Measurements from ENCODE around the gene HJURP.

The HJURP gene

DNA sequence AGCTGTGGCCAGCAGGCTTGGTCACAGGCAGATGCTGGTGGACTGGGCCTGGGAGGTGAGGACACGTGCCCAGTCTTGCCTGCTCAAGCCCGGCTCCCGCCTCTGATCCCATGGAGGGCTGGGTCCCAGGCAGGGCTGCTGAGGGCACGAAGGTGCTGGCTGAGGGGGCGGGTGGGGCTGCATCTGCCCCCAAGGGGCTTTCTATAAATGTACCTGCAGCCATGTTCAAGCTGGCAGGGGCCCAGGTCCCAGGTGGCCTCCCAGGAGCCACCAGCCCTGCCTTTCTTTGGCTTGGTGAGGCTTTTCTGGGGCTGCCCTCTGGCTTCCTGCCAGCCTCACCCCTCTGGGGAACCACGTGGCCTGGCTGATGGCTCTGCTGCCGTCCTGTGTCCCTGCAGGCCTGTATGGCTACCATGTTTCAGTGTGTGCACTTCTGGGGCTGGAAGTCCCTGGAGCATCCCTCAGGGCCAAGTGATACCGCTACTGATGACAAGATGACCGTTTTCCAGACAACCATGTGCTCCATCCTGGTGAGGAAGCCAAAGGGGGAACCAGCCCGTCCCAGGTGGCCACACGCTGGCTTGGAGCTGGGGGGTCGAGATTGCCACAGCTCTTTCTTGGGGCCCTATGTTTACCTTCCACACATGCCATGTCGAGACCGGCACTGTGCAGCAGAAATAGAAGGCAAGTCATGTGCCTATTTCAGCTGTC, 23.2 kb downstream of the HJURP start:
- peak; percentile 32 for DNase-seq (ENCODE audit: low spot score)

DNA sequence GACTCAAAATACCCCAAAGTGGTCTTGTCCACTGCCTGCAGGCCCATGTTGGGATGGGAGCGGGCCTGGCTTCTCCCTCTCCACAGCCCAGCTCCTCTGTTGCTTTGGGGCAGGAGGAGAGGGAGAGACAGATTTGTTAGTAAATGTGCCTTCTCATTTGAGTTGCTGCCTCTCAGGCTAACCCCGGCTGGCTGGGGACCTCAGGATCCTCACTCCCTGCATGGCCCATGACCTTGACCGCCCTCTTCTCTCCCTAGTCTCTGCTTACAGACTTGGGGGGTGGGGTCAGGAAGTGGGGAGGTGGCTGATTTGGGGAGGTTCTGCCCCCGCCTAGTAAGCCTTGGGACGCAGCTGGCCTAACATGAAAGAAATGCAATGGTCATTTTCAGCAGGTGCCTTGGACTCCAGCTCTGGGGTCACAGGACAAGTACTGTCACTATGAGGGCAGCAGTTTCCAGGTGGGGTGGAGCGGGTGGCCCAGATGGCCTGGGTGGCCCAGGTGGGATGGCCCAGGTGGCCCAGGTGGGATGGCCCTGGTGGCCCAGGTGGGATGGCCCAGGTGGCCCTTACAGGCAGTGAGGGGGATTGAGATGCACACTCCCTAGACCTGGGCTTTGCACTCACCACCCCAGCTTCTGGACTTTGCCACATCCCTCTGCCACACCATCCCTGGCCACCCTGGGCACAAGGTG, 24.1 kb downstream of the HJURP start:
- DNase-seq (ENCODE audit: low spot score) = peak; percentile 39

DNA sequence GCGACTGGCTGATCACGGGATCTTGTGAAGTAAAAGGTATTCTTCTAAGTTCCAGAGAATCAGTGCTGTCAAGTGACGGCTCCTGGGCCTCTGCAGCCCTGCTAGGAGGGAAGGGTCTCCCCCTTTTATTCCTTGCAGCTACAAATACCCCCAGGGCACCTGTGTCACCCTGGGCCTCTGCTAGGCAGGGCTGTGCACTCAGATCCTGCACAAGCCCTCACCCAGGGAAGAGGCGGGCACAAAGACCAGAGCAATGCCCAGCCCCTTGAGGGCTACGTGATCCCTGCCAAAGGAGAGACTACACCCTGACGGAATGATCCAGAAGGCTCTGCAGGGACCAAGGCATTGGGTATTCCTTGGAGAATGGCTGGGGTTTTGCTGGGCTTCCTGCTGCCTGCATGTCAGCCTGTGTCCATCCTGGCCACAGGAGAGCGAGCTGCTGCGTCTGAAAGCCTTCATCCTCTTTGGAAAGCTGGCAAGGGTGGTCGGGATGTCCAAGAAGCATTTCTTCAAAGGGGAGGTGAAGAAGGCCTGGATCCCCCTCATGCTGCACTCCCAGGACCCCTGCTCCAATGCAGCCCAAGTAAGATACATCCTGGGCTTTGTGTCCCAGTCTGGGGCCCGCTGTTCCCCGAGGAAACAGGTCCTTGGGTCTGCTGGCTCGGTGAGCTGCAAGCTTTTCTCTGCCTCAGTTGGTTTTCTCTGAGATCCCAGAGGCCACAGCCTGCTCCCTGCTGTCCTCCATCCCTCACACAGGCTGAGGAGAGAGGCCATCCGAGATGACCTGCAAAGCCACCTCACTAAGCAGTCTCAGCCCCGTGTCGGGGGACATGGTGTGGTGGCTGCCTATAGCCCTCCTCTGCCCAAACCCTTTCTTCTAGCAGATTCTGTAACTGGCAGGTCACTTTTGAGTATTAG, 24.9 kb downstream of the HJURP start:
- DNase-seq (ENCODE audit: low spot score) = no peak

DNA sequence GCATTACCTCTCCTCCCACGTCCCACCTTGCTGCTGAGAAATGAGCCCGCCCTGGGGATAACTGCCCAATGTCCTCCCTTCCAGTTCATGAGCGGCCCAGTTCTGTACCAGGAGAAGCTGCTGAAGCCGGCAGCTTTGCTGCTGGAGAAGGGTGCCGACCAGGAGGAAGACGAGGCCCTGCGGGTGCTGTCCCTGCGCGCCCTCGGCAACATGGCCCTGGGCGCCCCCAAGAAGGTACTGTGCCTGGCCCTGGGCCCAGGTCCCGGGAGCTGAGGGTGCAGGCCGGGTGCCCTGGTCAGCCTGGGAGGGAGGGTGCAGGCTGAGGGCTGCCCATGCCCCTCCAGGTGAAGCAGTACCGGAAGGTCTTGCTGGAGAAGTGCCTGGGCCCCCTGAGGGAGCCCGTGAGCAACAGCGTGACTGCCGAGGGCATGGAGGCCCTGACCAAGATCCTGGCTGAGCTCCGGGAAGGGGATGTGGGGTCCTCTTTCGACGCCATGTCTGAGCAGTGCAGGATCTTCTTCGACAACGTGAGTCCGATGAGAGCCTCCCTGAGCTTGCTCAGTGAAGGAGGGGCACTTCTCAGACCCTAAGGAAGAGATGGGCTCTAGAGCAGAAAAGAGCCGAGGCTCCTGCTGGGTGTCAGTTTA, 25.7 kb downstream of the HJURP start:
- DNase-seq (ENCODE audit: low spot score) = peak; percentile 32

DNA sequence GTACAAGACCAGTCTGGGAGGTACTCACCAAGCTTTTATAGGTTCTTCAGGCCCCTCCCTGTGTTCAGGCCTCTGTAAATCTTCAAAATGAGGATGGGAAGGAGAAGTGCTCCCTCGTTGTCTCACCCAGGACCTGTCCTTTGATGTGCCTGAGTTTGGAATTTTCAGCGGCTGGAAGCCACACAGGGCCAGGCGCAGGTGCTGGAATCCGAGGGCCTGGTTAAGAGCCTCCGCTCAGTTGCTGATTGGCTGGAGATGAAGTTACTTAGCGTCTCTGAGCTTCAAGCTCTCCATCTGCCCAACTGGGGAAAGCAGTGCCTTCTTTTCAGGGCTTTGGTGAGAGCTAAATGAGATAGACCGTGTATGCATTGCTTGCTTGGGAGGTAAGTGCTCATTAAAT, 30.0 kb downstream of the HJURP start:
- DNase-seq (ENCODE audit: low spot score) = no peak

DNA sequence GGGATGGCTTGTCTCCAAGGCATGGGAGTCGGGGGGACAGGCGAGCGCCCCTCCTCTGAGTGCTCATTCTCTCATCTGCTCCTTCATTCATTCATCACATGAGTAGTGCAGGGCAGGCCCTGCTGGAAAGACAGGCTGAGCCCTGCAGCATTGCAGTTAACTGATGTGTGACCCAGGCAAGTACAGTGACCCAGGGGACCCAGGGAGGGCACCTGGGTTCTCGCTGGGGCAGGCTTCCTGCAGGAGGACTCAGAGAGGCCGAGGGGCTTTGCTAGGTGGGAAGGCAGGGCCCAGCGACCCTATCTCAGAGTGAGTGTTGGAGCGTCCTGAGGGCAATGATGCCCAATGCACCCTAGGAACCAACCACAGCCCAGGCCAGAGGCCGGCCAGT, 30.6 kb downstream of the HJURP start:
- DNase-seq (ENCODE audit: low spot score) = no peak

DNA sequence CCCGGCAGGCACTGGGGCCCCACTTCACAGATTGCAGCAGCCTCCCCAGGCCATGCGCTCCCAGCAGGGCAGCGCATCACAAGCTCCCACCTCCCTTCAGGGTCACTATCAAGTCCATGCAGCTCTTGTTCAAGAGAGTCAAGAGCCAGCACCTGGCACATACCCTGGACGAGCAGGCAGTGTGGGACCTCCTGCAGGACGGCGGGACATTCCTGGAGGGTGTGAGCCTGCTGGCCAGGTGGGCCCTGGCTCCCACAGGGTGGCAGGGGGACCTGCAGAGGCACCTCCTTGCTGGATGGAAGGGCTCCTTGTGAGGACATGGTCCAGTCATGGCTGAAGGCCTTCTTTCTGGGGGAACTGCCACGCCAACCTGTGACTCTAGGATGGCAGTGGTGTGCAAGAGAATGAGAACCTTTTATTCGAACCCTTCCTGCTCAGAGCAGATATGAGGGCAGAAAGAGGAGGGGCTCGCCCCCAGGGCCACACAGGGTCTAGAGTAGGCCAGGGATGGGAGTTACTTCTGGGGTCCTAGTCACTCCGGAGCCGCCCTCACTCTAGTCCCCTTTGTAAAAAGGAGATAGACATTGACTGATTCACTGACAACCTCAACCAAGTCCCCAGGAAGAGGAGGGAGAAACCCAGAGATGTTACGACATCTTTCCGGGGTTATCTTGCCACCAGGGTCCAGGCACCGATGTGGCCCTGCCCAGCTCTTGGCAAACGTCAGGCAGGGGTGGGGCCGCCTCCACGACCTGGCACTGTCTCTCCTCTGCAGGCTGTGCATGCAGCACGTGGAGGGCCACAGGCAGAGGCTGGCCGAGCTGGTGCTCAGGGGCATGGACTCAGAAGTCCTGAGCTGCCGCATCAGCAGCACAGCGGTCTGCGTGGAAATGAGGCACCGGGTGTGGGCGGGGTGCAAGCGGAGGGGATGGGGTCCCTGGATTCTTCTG, 31.3 kb downstream of the HJURP start:
- no peak for DNase-seq (ENCODE audit: low spot score)

DNA sequence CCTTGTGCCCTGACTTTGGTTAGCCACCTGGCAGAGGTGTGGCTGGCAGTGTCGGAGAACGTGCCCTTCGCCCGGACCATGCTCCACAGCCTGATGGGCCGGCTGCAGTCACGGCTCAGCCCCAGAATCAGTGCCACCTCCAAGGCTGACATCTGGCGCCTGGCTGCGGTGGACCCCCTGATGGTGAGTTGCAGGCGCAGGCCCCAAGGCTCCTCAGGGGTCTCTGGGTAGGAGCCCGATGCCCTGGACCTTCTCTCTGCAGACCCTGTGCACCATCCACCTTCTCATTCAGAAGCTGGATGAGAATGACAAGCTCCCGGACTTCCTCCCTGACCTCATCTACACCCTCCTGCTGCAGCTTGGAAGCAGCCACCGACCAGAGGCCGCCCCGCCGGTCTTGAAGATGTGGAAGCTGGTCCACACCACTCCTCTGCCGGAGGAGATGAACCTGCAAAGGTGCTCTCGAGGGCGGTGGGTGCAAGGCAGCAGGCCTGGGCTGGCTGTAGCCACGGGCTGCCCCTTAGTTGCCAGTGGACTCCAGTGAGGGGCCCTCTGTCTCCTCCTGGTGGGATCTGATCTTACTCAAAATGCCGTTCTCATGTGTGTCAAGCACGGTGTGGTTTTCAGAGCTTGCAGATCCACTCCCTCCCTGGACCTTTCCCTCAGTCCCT, 32.1 kb downstream of the HJURP start:
- DNase-seq (ENCODE audit: low spot score) = peak; percentile 42

DNA sequence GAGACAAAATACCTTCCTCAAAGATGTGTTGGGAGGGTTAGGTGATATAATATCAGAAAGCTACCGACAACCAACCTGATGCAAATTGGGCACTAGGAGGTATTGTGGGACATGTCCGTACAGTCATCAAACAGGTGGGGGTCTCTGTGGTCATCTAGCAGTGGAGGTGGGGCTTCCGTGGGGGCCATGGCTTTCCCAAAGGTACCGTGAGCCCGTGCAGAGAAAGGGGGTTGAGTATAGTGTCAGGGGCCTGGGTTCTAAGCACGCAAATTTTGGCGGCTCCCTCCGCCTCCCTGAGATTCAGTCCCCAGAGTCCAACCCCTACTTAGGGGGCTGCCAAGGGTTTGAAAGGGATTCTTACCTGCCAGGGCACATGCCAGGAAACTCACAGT, 32.6 kb downstream of the HJURP start:
- DNase-seq (ENCODE audit: low spot score) = peak; percentile 17

DNA sequence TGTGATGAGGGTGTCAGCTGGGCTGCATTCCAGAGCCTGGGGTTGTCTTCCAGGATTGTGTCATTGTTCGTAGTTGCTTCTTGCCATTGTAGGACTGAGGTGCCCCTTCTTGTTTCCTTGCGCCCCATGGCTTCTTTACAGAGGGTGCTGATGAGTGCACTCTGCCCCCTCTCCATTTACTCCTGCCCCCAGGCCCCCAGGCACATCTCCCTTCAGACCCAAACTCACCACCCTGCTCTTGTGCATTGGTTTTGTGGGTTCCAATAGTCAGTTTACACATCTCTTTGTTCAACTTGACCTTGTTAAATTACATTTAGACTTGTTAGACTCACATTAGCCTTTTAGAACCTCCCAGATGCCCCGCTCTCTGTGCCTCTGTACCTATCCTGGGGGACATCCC, 33.1 kb downstream of the HJURP start:
- peak; percentile 32 for DNase-seq (ENCODE audit: low spot score)

DNA sequence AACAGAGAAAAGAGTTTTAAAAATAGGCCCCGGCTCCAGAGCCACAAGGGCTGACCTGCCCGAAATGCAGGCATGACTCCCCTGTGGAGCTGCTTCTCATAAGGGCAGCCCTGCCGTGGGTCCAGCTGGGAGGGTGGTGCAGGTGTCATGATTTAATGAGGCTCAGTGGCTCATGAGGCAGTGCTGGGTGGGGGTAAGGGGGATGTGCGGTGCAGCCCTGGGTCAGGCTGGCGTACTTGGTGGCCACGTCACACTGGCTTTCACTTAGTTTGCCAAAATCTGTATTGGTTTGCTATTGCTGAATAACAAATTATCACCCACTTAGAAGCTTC, 33.6 kb downstream of the HJURP start:
- peak; percentile 34 for DNase-seq (ENCODE audit: low spot score)

DNA sequence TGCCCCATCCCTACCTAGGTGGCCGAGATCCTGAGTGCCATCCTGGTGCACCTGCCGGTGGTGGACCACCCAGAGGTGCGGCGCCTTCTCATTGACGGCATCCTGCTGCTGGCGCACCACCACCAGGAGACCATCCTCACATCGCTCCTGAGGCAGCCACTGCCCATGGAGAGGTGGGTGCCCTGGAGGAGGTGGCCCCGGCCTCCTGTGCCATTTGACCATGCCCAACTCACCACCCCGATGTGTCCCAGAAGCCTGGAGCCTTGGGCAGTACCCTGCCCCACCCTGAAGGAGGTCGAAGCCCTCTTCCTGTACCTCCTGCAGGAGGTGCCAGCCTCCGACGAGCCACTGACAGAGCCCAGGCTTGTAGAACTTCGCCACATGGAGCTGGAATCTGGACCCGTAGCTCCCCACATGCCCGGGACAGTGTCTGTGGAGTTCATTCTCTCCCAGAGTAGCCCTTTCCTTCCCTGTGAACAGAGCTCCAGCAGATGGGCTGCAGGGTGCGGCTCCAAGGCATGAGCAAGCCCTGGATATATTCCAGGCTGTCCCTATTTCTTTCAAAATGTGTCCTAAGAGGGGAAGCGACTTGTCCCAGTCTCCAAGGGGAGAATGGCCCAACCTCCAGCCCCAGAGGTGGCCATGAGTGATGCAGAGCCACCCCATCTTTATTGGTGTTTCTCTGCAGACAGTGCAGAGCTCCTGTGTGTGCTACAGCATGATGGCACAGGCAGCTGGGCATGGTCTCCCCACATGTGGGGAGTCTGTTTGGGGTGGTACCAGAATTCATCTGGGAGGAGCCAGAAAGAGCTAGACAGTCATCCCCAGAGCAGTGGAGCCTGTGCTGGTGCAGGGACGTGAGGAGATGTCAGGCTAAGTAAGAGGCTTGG, 34.2 kb downstream of the HJURP start:
- peak; percentile 29 for DNase-seq (ENCODE audit: low spot score)

DNA sequence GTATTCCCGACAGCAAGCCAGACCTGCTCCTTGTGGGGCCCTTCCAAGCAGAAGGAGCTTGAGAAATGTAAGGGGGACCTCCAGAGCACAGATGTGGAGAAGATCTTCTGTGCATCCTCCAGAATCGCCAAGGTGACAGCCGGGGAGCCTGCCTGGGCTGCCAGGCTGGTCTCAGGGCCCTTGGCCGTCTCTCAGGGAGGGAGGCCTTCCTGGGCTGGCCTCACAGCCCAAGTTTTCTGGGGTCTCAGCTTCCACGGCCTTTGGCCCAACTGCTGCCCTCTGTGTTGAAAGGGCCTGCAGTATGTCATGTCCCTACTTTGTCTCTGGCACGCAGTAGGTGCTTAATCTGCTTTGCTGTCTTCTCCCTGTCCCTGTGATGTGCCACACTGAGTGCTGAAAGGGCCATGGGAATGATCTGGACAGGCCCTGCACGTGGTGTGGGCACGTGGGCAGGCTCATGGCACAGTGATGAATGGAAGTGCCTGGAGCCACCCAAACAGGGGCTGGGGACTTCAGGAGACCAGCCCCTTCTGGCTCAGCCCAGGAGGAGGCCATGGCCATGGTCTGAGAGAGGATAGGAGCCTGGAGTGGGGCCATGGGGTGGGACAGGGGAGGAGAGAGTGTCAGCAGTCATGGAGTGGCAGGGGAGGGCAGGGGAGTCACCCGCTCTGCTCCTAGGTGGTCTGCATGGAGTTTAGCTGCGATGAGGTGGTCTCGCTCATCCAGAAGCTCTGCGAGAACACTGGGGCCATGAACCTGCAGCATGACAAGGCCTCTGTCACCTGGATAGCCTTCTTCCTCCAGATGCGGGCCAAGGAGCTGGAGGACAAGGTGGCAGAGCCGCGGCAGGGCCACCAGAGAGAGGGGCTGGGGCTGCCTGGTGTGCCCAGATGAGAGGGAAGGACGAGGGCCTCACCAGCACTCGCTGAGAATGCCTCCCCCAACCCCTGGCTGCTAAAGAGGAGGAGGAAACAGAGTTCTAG, 35.4 kb downstream of the HJURP start:
- no peak for DNase-seq (ENCODE audit: low spot score)

DNA sequence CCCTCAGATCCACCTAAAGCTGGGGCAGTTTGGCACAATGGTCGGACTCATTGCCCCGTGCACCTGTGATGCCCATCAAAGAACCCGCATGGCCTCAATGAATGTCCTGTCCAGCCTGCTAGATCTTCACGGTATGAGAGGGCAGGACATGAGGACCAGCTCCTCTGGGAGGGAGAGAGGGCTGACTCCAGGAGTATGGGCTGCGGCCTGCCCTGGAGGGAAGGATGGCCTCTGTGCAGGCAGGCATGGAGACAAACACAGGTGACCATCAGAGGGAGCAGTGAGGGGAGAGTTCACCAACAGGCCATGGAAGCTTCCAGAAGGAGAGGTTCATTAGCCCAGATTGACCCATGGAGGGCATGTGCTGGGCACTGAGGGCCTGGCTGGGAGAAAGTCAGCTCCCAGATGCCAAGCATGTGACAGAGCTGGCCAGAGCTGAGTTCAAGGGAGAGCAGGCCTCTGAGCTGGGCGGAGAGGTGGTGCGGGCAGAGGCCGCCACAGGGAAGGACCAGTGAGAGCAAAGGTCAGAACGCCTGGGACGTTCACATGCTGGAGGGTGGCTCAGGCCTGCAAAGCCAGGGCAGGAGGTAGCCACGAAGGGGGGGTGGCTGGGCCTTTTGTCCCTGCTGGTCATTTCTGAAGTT, 36.2 kb downstream of the HJURP start:
- DNase-seq (ENCODE audit: low spot score) = no peak

DNA sequence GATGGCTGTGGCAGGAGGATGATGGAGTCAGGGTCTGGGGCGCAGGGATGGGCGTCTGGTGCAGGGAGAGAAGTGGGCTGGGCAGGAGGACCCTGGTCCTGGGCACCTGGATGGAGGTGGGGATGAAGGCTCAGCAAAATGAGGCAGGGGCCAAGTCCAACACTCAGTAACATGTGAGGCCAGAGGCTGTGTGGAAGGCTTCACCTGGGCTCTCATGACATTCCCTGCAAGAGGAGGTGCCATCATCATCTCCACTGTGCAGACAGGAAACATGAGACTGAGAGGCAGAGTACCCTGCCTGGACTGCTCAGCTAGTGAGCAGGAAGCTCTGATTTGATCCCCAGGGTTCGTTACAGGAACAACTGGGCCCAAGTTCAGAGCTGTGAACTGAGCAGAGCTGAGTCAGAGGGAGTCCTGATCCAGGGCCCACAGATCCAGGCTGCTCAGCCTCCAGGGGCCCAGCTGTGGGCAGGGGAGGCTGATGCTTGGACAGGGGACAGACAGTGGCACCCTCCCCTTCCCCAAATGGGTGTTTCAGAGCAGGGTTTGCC, 36.9 kb downstream of the HJURP start:
- no peak for DNase-seq (ENCODE audit: low spot score)

DNA sequence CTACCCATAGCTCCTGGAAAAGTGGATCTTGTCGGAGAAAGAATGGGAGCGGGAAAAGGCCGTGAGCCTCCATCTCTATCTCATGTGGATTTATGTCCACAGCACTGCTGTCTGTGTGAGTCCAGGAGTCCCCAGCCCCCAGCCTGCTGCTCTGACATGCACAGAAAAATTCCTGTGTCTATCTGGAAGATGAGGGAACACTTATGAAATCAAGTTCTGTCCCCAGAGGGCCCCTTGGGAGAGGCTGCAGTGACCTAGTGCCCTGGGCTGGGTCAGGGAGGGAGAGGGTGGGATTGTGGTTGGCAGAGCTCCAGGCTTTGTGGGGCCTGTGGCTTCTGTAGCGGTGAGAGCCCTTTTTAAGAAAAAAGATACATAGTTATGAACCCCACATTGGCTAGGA, 37.6 kb downstream of the HJURP start:
- no peak for DNase-seq (ENCODE audit: low spot score)

DNA sequence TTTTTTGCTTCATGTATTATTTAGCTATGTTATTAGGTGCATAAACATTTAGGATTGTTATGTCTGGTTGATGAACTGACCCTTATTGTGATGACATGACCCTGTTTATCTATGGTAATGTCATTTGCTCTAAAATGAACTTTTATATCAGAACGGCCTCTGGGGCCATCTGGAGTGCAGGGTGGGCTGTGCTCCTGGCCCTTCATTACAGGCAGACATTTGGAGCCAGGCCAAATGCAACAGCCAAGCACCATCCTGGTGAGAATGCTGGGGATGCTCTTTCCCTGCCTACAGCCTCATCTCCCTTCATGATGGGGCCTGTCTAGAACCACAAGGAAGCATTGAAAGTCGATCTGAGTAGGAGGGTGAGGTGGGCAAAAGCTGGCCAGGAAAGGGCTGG, 38.0 kb downstream of the HJURP start:
- no peak for DNase-seq (ENCODE audit: low spot score)

DNA sequence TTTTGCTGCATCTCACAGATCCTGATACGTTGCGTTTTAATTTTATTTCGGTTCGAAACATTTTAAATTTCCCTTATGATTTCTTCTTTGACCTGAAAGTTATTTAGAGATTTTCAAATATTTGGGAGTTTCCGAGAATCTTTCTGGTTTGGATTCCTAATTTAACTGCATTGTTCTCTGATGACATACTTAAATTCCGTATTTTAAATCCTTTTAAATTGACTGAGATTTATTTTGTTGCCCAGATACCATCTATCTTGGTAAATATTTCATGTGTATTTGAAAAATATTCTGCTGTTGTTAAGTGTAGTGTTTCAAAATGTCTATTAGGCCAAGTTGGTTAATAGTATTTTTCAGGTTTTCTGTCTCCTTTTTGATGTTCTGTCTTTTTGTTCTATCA, 38.5 kb downstream of the HJURP start:
- no peak for DNase-seq (ENCODE audit: low spot score)

All from ecto neural progenitor cell (in vitro differentiated cells).